H1 (cell line): Measurements from ENCODE around the gene RUBCN. TPM values are rescaled to one million over a fixed set of nuclear protein-coding genes. Genes with fewer than 3 reads are reported as not detected.

Experiments used
- CTCF ChIA-PET: fragments of 300-600 bp; sonication (Branson Sonifier 250); formaldehyde crosslinking; loops from one replicate; lab custom pipeline; 2021; ENCODE audit not compliant: partially characterized antibody; lab: Charles Lee
- POLR2A ChIA-PET: fragments of 300-600 bp; sonication (Branson Sonifier 250); formaldehyde crosslinking; loops from one replicate; lab custom pipeline; 2021; ENCODE audit warnings: inconsistent platforms; ENCODE audit not compliant: partially characterized antibody; lab: Charles Lee
- DNase-seq, 2 experiments: peaks; one replicate each; pipeline versions ENCODE4 v3.0.0 to v3.0.0-alpha.2; 2010 to 2022; ENCODE audit warnings: low spot score in 2 of 2, low read depth in 1 of 2, mixed read lengths in 1 of 2
- FAIRE-seq: peaks from 2 replicates; lab custom pipeline; 2011; peaks lifted over from hg19 to GRCh38; lab: Jason Lieb, UNC
- H2AFZ ChIP-seq: 2 replicates; pipeline ENCODE4 v1.8.1; 2012; ENCODE audit warnings: low read length, inconsistent platforms
- H2AK5ac ChIP-seq: 2 replicates; pipeline ENCODE4 v1.6.1; 2013; ENCODE audit warnings: low read depth, low read length
- H2BK120ac ChIP-seq: replicated peaks from 2 replicates; pipeline ENCODE3; 2013; ENCODE audit warnings: low read depth, low read length, inconsistent platforms
- H2BK12ac ChIP-seq: 2 replicates; pipeline ENCODE4 v1.6.1; 2013; ENCODE audit warnings: low read depth, low read length
- H2BK15ac ChIP-seq: 2 replicates; pipeline ENCODE4 v1.6.1; 2013; ENCODE audit warnings: low read length
- H2BK20ac ChIP-seq: 2 replicates; pipeline ENCODE4 v1.6.1; 2013; ENCODE audit warnings: low read length
- H2BK5ac ChIP-seq: 2 replicates; pipeline ENCODE4 v1.6.1; 2013; ENCODE audit warnings: low read depth, low read length
- H3K14ac ChIP-seq: 2 replicates; pipeline ENCODE4 v1.6.1; 2013; ENCODE audit warnings: inconsistent platforms; ENCODE audit not compliant: insufficient read length
- H3K18ac ChIP-seq: 2 replicates; pipeline ENCODE4 v1.6.1; 2013; ENCODE audit warnings: low read length; ENCODE audit errors: extremely low read depth
- H3K23ac ChIP-seq: 2 replicates; pipeline ENCODE4 v1.6.1; 2013; ENCODE audit warnings: inconsistent platforms; ENCODE audit not compliant: insufficient read length
- H3K23me2 ChIP-seq: 2 replicates; pipeline ENCODE4 v1.6.1; 2013; ENCODE audit warnings: low read depth, low read length
- H3K27ac ChIP-seq: 2 replicates; pipeline ENCODE4 v1.6.1; 2011; ENCODE audit warnings: low read depth, low read length, inconsistent platforms
- H3K27me3 ChIP-seq, 4 experiments: replicated peaks in 1 of 4; 1 replicate in 1 of 4; 2 replicates in 3 of 4; pipeline versions ENCODE4 v1.6.1 to v1.8.1; 2011 to 2013; ENCODE audit warnings: low read length in 3 of 4, mild to moderate bottlenecking in 3 of 4, inconsistent platforms in 2 of 4, mixed read lengths in 2 of 4, moderate library complexity in 1 of 4; ENCODE audit not compliant: control insufficient read depth in 3 of 4, insufficient read depth in 3 of 4; ENCODE audit errors: extremely low read depth in 1 of 4
- H3K36me3 ChIP-seq, 4 experiments: 2 replicates each; pipeline versions ENCODE4 v1.6.1 to v1.8.1; 2011 to 2013; ENCODE audit warnings: mild to moderate bottlenecking in 4 of 4, low read length in 3 of 4, moderate library complexity in 2 of 4, control low read depth in 1 of 4, inconsistent platforms in 1 of 4; ENCODE audit not compliant: insufficient read depth in 4 of 4, control insufficient read depth in 2 of 4
- H3K4ac ChIP-seq: replicated peaks from 2 replicates; pipeline ENCODE3; 2013; ENCODE audit warnings: low read length, low read depth, mixed read lengths, inconsistent platforms; ENCODE audit not compliant: insufficient read length
- H3K4me1 ChIP-seq, 4 experiments: replicated peaks in 1 of 4; 1 replicate in 1 of 4; 2 replicates in 3 of 4; pipeline versions ENCODE4 v1.6.1 to v1.8.1; 2011 to 2013; ENCODE audit warnings: low read length in 3 of 4, inconsistent platforms in 2 of 4, mixed read lengths in 1 of 4; ENCODE audit not compliant: insufficient read depth in 4 of 4, control insufficient read depth in 3 of 4
- H3K4me2 ChIP-seq, 2 experiments: 2 replicates each; pipeline versions ENCODE4 v1.6.1 to v1.8.1; 2011 to 2013; ENCODE audit warnings: low read depth in 2 of 2, low read length in 2 of 2, control low read depth in 1 of 2, inconsistent platforms in 1 of 2, mild to moderate bottlenecking in 1 of 2; ENCODE audit not compliant: insufficient read depth in 1 of 2
- H3K4me3 ChIP-seq, 4 experiments: fragments of 200-600, 300-600 bp in 1 of 4; sonication (generic), shearing (Covaris generic), sonication (Bioruptor Twin) in 1 of 4; 2 replicates each; pipeline versions ENCODE4 v1.5.1 to v1.8.1; 2011 to 2016; ENCODE audit warnings: low read length in 4 of 4, low read depth in 3 of 4, control low read depth in 2 of 4, inconsistent platforms in 2 of 4, mild to moderate bottlenecking in 2 of 4, mixed read lengths in 1 of 4, moderate library complexity in 1 of 4; ENCODE audit not compliant: insufficient read depth in 2 of 4; ENCODE audit errors: extremely low read depth in 1 of 4
- H3K56ac ChIP-seq: replicated peaks from 2 replicates; pipeline ENCODE3; 2013; ENCODE audit warnings: low read depth, mild to moderate bottlenecking, mixed read lengths, low read length, inconsistent platforms; ENCODE audit not compliant: insufficient read length
- H3K79me1 ChIP-seq: 2 replicates; pipeline ENCODE4 v1.6.1; 2013; ENCODE audit warnings: low read depth, low read length, control low read depth
- H3K79me2 ChIP-seq, 2 experiments: 2 replicates each; pipeline versions ENCODE4 v1.6.1 to v1.8.1; 2012 to 2013; ENCODE audit warnings: low read length in 2 of 2, mild to moderate bottlenecking in 2 of 2, inconsistent platforms in 1 of 2; ENCODE audit not compliant: insufficient read depth in 2 of 2, control insufficient read depth in 1 of 2
- H3K9ac ChIP-seq, 4 experiments: replicated peaks in 1 of 4; 1 replicate in 1 of 4; 2 replicates in 3 of 4; pipeline versions ENCODE4 v1.6.1 to v1.8.1; 2011 to 2013; ENCODE audit warnings: low read depth in 3 of 4, low read length in 3 of 4, control low read depth in 2 of 4, mild to moderate bottlenecking in 2 of 4, moderate library complexity in 2 of 4, inconsistent platforms in 1 of 4; ENCODE audit errors: extremely low read depth in 1 of 4
- H3K9me3 ChIP-seq, 2 experiments: 2 replicates each; pipeline versions ENCODE4 v1.6.1 to v1.8.1; 2012 to 2013; ENCODE audit warnings: mild to moderate bottlenecking in 2 of 2, moderate library complexity in 2 of 2, control low read depth in 1 of 2, inconsistent platforms in 1 of 2, low read depth in 1 of 2, low read length in 1 of 2, mixed read lengths in 1 of 2; ENCODE audit not compliant: insufficient read depth in 2 of 2
- H4K20me1 ChIP-seq, 2 experiments: replicated peaks in 1 of 2; 2 replicates each; pipeline versions ENCODE3 to v1.8.1; 2011 to 2013; ENCODE audit warnings: inconsistent platforms in 2 of 2, low read length in 2 of 2, mild to moderate bottlenecking in 1 of 2; ENCODE audit not compliant: insufficient read depth in 2 of 2, control insufficient read depth in 1 of 2
- H4K5ac ChIP-seq: 2 replicates; pipeline ENCODE4 v1.6.1; 2013; ENCODE audit warnings: low read length, low read depth, mixed read lengths, inconsistent platforms; ENCODE audit not compliant: insufficient read length
- H4K8ac ChIP-seq: 2 replicates; pipeline ENCODE4 v1.8.0; 2013; ENCODE audit warnings: mild to moderate bottlenecking, moderate library complexity, low read length, inconsistent platforms; ENCODE audit not compliant: insufficient read depth; ENCODE audit errors: extremely low read depth
- H4K91ac ChIP-seq: replicated peaks from 2 replicates; pipeline ENCODE3; 2013; ENCODE audit warnings: low read length, mixed read lengths, inconsistent platforms; ENCODE audit not compliant: insufficient read length
- CBX5 ChIP-seq: fragments of 300-800, 300-1000 bp; sonication (generic); IDR thresholded peaks from 2 replicates; pipeline ENCODE4 v1.7.1; 2016; ENCODE audit warnings: antibody characterized with exemption, low read length, low read depth
- CHD2 ChIP-seq: IDR thresholded peaks from 2 replicates; pipeline ENCODE4 v1.6.1; 2012; ENCODE audit warnings: low read length, improper control_type of control experiment
- CTCF ChIP-seq, 3 experiments: IDR thresholded peaks; 1 replicate in 2 of 3; 2 replicates in 1 of 3; pipeline versions ENCODE4 v1.5.1 to v1.6.1; 2011; ENCODE audit warnings: low read length in 3 of 3, mild to moderate bottlenecking in 3 of 3, inconsistent platforms in 2 of 3, low read depth in 1 of 3, moderate library complexity in 1 of 3; ENCODE audit not compliant: insufficient read depth in 1 of 3; ENCODE audit errors: control extremely low read depth in 1 of 3
- HDAC6 ChIP-seq: IDR thresholded peaks from one replicate; pipeline ENCODE4 v1.7.1; 2012; ENCODE audit warnings: low read depth, mild to moderate bottlenecking, inconsistent platforms, low read length, moderate library complexity
- KDM1A ChIP-seq: fragments of 200-600, 300-600 bp; sonication (generic); IDR thresholded peaks from 2 replicates; pipeline ENCODE4 v1.7.1; 2016; ENCODE audit warnings: mild to moderate bottlenecking, low read length, borderline replicate concordance
- SIN3A ChIP-seq, 2 experiments: IDR thresholded peaks in 1 of 2; conservative IDR thresholded peaks in 1 of 2; 2 replicates each; pipeline ENCODE4 v1.6.1; 2011 to 2012; ENCODE audit warnings: low read length in 2 of 2, improper control_type of control experiment in 1 of 2, low read depth in 1 of 2, mild to moderate bottlenecking in 1 of 2
- WGBS, 2 experiments: shearing (Covaris generic) in 1 of 2; methylation state at CpG; one replicate each; pipeline versions ENCODE4 v1.1.6 to v1.1.7; 2013 to 2015; ENCODE audit warnings: low lambda C conversion rate in 2 of 2, mixed read lengths in 2 of 2, inconsistent platforms in 1 of 2, low coverage in 1 of 2, missing lambda C conversion rate in 1 of 2; ENCODE audit not compliant: insufficient replicate concordance in 2 of 2, insufficient coverage in 1 of 2, insufficient read length in 1 of 2; ENCODE audit errors: extremely low coverage in 1 of 2, missing lambda C conversion rate in 1 of 2; 5-methylcytosine and 5-hydroxymethylcytosine counted together
- polyA plus RNA-seq, 7 experiments: library from polyadenylated mRNA; depleted of rRNA in 3 of 7; stranded (reverse) in 5 of 7; unstranded in 2 of 7; fragments of >200 nt in 5 of 7; fragments of 200-250 nt in 2 of 7; gene quantifications; 1 replicate in 5 of 7; 2 replicates in 1 of 7; 4 replicates in 1 of 7; pipeline versions ENCODE4 v1.2.1 to v1.2.3, GENCODE V29; 2011 to 2013; ENCODE audit warnings: missing spikeins in 2 of 7, mixed read lengths in 2 of 7
- total RNA-seq: library from RNA; stranded (reverse); fragmentation: NEBNext Ultra II Directional; extraction: Animal tissue kit (Norgen Biotek cat#: 25700); gene quantifications from 2 replicates; pipeline ENCODE4 v1.2.1, GENCODE V29; 2021

The RUBCN gene
- total and polyA plus RNA-seq, 2 of the 8 experiments (the other 6 are each of a cell fraction or from before 2014, with no cell fraction given), result 9.3 to 21.9 TPM

DNA sequence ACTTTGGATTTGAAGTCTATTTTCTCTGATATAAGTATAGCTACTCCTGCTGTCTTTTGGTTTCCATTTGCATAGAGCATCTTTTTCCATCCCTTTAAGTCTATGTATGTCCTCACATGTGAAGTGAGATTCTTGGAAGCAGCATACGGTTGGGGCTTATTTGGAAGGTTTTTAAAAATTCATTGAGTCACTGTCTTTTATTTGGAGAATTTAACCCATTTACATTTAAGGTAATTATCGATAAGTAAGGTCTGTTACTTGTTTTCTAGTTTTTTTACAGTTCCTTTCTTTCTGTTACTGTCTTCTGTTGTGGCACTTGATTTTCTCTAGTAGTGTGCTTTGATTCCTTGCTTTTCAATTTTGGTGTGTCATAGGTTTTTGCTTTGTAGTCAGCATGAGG lies 14.0 kb downstream of the RUBCN start:
- H3K23ac ChIP-seq, result no peak overlapping the region

More for the DNA sequence above, 14.0 kb downstream of the RUBCN start:
- no peak overlapping the region for H2AK5ac ChIP-seq
- no peak overlapping the region for H3K9ac ChIP-seq
- no peak overlapping the region for H2BK20ac ChIP-seq
- H2BK120ac ChIP-seq, result no peak overlapping the region
- no peak overlapping the region for H2BK12ac ChIP-seq
- CTCF ChIA-PET, result no interaction called here
- H2BK5ac ChIP-seq, result no peak overlapping the region
- 98% methylated on average over 2 of the region's 2 CpGs; no CpG with 5 or more reads in 1 of the 2 experiments for WGBS, 2 experiments
- no peak overlapping the region for H3K4me2 ChIP-seq
- 0 out of 4 replicates have a peak, but pooled peaks cover 0 to 2% of the 10 kb centered on the region in 2 experiments for H3K9me3 ChIP-seq
- H3K23me2 ChIP-seq, result no peaks in the 10 kb centered on the region
- peaks cover 0 to 5% (median 1%) of the 10 kb centered on the region in 4 experiments; a peak in 1 of 7 replicates for H3K4me1 ChIP-seq
- no peak overlapping the region for H3K56ac ChIP-seq
- H4K20me1 ChIP-seq, result peaks cover 0 to 2% of the 10 kb centered on the region in 2 experiments
- no peaks in the 10 kb centered on the region for H3K79me1 ChIP-seq
- H3K79me2 ChIP-seq, result peaks cover 2 to 4% of the 10 kb centered on the region in 2 experiments; a peak in 1 of 4 replicates
- POLR2A ChIA-PET, result no interaction called here
- no peak overlapping the region for H4K5ac ChIP-seq
- H4K91ac ChIP-seq, result no peak overlapping the region
- H3K27ac ChIP-seq, result no peak overlapping the region
- H3K14ac ChIP-seq, result no peak overlapping the region
- H3K18ac ChIP-seq, result no peak overlapping the region
- DNase-seq (no peak), FAIRE-seq (no peak)
- H2BK15ac ChIP-seq, result no peak overlapping the region
- H2AFZ ChIP-seq, result no peak overlapping the region
- no peak overlapping the region for H3K4me3 ChIP-seq
- H3K4ac ChIP-seq, result no peak overlapping the region
- TF ChIP-seq CHD2 (no peak), SIN3A (conservative IDR thresholded peaks at IDR 0.05 in 1 of 2, IDR thresholded peaks at IDR 0.05 in 1 of 2; ENCODE audit: low read depth in 1 of 2, low read length in 2 of 2) (no peak), CBX5 (no peak), CTCF (IDR thresholded peaks at IDR 0.05; ENCODE audit: control extremely low read depth in 1 of 3, insufficient read depth in 1 of 3, low read depth in 1 of 3, low read length in 3 of 3) (no peak), HDAC6 (no peak), KDM1A (no peak)
- H3K36me3 ChIP-seq, result no peaks in the 10 kb centered on the region; a peak in 1 of 8 replicates
- H3K27me3 ChIP-seq, result no peaks in the 10 kb centered on the region
- no peak overlapping the region for H4K8ac ChIP-seq
